GM19035 (cell line): ENCODE results near the gene PCDHAC2.

Source experiments
- ATAC-seq: cut with Tn5 transposase; IDR thresholded peaks from one replicate; pipeline ENCODE4 v1.9.1; 2021; ENCODE audit not compliant: unreplicated experiment

PCDHAC2 gene

DNA sequence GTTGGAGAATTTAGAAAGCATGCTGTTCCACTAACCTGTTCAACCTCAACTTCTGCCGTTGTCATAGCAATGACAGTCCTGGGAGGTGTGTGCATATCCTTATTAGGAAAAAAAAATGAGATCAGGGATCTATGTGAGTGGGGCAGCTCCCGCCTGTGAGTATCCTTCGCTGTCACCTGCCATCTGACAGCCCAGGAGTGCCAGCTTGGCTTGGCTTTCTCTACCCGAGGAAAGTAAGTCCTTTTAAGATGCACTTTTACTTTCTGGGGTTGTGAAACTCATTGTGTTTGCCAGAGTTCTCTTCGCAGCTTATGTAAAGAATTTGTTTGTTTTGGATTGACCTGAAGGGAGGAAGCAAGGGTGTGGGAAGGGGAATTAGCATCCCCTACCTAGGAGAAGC lies 21.8 kb downstream of the PCDHAC2 start:
- ATAC-seq, result no peak

DNA sequence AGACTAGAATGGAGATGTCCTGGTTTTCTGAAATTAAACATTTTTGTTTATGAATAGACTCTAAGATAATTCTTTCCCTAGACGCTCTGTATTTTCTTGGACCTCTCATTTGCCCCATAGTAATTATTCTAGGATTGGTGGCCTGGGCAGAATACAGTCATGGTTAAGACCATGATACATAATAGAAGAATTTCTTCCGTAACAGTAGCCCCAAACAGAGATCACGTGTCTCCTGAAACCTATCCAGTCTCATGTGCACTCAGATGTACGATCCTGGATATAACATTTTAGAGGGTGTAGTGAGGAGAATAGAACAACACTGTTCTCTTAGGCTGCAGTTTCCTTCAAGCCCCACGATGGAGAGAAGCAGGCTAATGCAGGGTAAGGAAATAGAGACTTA lies 22.3 kb downstream of the PCDHAC2 start:
- ATAC-seq, result no peak

DNA sequence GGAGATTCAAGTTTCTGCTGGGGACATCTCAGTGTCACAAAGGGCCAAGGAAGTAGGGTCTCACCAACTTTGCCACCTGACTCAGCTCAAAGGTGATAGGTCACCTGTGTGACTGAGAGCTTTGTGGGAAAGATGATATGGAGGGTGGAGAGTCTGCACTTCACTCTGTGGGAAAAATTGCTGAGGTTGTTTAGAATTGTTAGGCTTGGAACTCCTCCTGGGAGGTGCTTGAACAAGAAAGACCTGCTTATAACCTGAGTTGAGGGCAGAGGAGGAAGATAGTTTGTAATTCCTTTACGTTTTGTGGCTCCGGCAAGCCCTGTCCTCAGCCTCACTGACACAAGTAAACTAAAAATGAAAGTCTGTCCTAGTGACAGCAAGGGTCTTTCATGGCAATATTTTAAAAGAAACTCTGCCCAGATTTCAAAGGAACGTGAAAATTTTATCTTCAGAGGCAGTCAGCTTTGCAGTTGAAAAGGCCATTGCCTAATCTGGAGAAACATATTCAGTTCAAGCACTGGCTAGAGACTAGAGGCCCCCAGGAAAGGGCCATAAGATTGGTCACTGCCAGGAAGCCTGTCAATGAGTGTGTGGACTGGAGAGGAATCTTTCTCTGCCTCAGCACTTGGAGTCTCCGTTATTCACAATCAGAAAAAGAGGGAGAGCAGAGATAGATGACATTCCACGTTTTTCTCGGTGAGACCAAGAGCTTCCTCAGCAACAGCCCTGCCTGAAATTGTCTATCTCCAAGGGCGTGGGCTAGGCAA lies 23.2 kb downstream of the PCDHAC2 start:
- no peak for ATAC-seq

DNA sequence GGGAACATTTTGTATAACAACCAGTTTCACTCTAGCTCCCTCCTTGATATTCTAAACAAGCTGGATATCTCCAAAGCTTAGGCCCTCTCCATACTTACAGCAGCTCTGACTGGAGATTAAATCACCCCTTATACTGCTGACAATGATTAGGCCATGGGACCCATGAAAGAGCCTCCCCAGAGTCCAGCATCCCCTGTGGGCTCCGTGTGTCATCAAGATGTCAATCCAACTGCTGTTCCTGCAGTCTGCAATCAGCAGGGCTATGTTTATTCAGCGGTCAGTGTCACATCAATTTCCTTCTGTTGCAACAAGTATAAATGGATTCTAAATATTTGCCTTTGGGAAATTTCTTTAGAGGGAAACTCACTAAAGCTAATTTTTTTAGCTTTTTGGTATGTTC lies 26.6 kb downstream of the PCDHAC2 start:
- no peak for ATAC-seq

DNA sequence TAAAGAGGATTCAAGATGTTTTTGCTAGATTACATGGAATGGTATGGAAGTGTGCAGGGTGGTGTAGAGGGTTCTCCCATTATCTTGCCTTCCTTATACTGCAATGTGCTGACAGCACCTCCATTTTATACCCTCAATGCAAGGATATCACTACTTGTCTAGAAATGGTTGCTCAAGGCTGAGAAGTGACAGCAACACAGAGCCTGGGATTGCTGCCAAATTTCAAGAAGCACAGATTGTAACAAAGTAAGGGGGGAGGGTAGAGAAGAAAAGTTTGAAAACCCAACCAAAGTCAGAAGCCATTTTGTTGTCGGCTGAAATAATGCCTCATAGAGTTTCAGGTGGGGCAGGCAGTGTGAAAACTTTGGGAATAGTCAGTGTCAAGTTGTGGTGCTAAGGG lies 29.8 kb downstream of the PCDHAC2 start:
- ATAC-seq, result no peak

DNA sequence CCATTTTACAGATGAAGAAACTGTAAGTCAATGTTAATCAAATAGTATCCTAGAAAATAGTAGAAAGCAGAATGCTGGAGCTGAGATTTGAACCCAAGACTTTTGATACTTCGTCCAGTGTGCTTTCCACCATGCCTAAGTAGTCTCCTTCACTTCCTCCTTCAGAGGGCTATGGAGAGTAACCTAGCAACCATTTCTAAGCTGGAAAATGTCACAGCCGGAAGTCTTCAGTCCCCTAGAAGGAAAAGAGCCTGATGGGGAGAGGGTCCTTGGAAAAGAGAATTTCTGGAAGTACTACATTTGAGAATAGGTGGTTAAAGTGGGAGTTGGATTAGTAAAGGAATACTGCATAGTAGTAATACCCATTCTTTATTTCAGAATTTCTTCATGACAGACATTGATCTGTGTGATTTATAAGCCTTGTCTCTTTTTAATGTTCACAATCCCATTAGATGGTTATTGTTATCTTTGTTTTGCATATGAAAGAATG lies 32.7 kb downstream of the PCDHAC2 start:
- ATAC-seq, result no peak

DNA sequence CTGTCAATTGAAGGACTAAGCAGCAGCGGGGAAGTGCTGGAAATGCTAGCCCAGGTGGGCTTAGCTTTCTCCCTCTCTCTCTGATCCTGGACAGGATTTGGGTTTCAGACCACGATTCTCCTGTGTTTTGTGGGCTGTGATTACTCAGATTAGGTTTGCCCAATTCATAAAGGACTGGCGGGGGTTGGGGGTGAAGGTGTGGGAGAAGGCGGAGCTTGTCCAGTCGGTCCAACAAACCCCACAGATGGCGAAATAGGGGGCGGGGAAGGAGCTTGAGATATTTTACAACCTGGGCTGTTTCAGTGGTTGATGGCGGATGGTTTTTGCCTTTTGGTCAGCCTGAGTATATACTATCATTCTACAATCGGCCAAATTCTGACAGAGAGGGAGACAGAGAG lies 35.2 kb downstream of the PCDHAC2 start:
- ATAC-seq, result no peak

DNA sequence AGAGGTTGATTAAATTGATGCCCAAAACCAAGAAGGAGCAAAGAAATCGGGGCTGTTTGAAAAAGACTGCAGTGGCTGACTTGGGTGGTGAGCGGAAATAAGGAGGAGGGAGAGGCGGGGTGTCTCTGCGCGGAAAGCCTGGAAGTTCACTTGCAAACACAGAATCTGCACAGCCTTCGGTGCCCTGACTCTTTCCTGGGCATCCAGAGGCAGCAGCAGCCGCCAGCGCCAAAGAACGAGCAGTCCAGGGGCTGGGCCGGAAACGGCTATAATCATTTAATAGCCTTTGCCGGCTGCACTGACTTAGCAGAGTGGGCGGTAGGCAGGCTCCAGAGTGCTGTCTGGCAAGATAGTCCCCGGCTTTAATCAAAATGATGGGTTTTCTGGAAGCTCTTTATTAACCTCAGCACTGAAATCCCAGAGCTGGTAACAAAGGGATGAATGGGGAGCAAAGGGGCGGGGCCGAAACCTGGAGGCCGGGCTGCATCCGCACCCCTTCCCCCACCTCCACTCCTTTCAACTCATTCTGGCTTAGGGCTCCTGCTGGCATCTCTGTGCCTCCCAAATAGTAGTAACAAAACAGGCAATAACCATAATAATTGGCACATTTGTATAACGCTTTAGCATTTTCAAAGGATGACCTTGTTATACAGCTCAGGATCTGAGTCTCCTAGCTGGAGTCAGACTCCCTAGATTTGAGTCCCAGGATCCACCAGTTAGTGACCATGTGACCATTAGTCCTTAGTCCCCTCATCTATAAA lies 35.7 kb downstream of the PCDHAC2 start:
- ATAC-seq, result no peak

DNA sequence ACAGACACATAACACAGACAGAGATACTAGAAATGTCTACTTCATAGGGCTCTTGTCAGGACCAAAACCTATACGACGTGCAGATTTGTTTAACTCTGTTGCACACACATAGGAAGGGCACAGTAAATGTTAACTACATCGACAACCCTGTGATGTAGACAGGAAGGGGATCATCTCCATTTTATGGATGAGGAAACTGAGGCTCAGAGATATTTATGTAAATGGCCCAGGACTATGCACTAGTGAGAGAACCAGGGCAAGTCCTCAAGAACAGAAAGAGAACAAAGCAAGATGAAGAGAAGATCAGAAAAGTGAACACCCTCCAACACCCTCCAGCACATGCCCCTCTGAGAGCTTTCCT lies 36.3 kb downstream of the PCDHAC2 start:
- no peak for ATAC-seq

DNA sequence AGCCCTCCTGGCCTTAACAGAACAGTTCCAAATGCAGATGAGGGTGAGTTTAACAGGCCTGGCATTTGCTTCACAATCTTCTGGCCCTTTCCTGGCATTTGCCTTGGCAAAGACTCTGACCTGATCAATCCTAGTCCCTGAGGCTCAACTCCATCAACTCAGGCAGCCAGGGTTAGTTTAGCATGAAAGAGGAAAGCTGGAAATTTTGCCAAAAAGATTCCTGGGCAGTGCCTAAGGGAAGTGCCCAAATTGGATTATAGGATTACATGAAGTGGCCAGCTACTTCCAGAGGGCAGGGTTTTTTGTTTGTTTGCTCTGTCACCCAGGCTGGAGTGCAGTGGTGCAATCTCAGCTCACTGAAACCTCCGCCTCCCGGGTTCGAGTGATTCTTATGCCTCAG lies 36.8 kb downstream of the PCDHAC2 start:
- no peak for ATAC-seq

DNA sequence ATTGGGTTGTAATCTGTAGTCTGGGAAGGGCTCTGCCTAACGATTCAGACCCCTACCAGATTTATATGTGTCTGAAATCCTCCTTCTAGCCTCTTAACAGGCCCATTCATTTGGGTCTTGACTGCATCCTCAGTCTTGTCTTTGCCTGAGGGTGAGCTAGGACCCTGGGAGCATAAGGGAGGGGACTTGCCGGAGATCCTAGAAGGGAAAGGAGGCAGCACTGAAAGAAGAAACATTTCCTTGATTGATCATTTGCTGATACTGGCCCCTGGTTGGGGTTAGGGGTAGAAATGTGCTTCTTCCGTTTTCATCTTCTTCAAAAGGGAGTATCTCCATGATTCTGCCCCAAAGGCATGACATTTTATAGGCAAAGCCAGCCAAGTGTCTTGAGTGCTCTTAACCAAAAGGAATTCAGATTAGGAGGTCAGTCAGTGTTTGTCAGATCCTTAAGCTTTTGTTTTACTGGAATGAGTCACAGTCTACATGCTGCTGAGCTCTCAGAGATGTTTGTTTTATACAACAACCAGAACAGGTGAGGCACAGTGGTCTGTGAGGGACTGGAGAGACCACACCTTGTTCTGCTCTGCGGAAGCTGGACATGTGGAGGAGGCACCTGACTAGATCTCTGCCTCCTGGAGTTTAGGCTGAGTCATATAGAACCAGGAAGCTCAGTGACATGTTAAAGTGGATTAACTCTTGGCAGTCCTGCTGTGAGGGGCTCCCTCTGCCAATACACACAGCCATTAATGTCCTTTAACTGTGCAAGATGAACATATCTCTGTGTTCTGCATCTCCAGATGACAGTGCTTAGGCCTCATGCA lies 37.7 kb downstream of the PCDHAC2 start:
- no peak for ATAC-seq

DNA sequence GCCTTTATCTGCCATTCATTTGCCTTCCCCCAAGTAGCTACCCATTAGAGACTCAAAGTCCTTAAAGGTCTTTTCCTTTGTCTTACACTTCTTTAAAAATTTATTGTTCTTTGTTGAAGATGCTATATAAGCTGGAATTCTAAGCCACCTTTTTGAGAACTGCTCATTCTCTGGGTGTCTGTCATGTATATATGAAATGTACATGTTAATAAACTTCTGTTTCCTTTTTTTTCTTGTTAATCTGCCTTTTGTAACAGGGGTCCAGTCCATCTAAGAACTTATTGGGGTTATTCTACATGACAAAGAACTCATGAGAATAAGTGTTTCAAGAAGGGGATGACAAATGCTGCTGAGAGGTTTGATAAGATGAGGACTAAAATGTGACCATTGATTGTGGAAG lies 41.5 kb downstream of the PCDHAC2 start:
- ATAC-seq, result no peak

DNA sequence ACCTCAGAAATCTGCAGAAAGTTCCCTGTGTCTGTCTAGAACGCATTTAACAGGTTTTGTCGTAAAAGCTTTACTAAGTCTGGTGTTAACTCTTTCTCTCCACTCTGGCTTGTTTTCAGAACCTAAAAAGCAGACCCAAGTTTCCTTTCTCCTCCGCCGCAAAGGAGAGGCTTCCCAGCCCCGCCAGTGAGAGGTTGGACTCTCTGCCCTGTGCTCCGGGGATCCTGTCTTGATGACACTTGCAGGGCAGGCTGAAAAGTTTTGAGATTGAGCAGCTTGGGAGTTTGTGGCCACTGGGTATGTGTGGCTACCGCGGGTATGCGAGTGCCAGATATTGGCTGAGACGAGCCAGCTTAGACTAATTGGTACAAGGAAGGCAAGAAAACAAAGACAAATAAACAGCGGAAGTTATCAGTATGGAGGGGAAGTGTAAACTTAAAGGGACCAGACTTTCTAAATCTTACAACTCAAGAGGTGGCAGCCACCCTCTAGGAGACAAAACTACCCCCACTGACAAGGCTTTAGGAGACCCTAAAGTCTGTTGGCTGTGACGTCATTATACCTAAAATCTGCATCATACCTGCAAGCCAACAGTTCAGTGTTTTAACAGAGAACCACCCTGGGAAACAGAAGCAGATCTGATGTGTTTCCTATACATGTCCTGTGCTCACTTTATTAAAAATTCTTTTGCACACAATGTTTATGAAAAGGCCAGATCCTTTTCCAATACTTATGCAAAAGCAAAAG lies 43.9 kb downstream of the PCDHAC2 start:
- no peak for ATAC-seq

DNA sequence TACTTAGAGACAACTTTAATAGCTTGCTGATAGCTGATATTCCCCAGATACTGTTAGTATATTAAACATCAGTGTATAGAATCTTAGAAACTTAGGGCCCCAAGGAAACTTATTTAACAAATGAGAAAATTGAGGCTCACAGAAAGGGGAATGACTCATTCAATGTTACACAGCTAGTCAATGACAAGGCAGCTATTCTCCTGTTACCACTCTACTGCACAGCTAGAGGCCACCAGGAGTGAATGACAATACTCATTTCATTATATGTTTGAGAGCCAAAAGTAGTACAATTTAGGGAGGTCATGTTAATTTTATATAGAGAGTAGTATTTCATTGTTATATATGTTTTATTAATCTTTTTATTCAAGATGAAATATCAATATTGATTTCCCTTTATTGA lies 51.7 kb downstream of the PCDHAC2 start:
- no peak for ATAC-seq
